Calu3 (cell line): Measurements from ENCODE around the gene EID3. TPM values are rescaled to one million over a fixed set of nuclear protein-coding genes. Genes with fewer than 3 reads are reported as not detected.

Experiments used
- BruUV-seq: library from RNA; stranded (reverse); fragments of 400-500 nt; replicated peaks from 2 replicates; lab custom pipeline; 2021; lab: Mats Ljungman, UMichigan
- CTCF ChIA-PET: fragments of 300-600 bp; sonication (Branson Sonifier 250); formaldehyde crosslinking; loops from one replicate; lab custom pipeline; 2022; ENCODE audit warnings: antibody characterized with exemption; lab: Charles Lee
- DNase-seq: peaks from one replicate; pipeline ENCODE4 v3.0.0; 2022
- H3K27ac Mint-ChIP-seq: one replicate; pipeline ENCODE4 v1.8.0; 2022; ENCODE audit warnings: mixed read lengths; ENCODE audit not compliant: unreplicated experiment
- H3K27me3 Mint-ChIP-seq: one replicate; pipeline ENCODE4 v1.8.0; 2022; ENCODE audit warnings: mixed read lengths; ENCODE audit not compliant: unreplicated experiment
- H3K36me3 Mint-ChIP-seq: one replicate; pipeline ENCODE4 v1.8.0; 2022; ENCODE audit warnings: mild to moderate bottlenecking, moderate library complexity, mixed read lengths; ENCODE audit not compliant: insufficient read depth, unreplicated experiment
- H3K4me1 Mint-ChIP-seq: one replicate; pipeline ENCODE4 v1.8.0; 2022; ENCODE audit warnings: mild to moderate bottlenecking, low read depth, mixed read lengths; ENCODE audit not compliant: unreplicated experiment
- H3K4me3 Mint-ChIP-seq: one replicate; pipeline ENCODE4 v1.8.0; 2022; ENCODE audit warnings: mild to moderate bottlenecking, low read depth, moderate library complexity, mixed read lengths; ENCODE audit not compliant: unreplicated experiment
- H3K9me3 Mint-ChIP-seq: one replicate; pipeline ENCODE4 v1.8.0; 2022; ENCODE audit warnings: low read depth, mixed read lengths; ENCODE audit not compliant: unreplicated experiment
- CTCF ChIP-seq: fragments of 200-600 bp; IDR thresholded peaks from one replicate; pipeline ENCODE4 v1.8.0; 2022; ENCODE audit warnings: antibody characterized with exemption; ENCODE audit not compliant: unreplicated experiment
- intact Hi-C: fragments of 100-400 bp; cut with micrococcal nuclease; formaldehyde crosslinking; loops from one replicate; pipeline ENCODE4 v1.10.0; 2022; ENCODE audit not compliant: unreplicated experiment
- total RNA-seq: library from RNA; stranded (reverse); gene quantifications from 2 replicates; pipeline ENCODE4 v1.2.3, GENCODE V29; 2022

The EID3 gene
- total RNA-seq, 1 experiment from 2014 or later, result 5.5 TPM

- CTCF ChIA-PET, result interaction anchor here (1.1 kb wide), 1 partner anchor 22 kb away, joined by 3 read pairs; no protein-coding TSS in a partner anchor
- no peak overlapping the region for H3K27ac Mint-ChIP-seq
Measured at GRCh38 chr12:104339663-104340062, 36.1 kb downstream of the EID3 start.

DNA sequence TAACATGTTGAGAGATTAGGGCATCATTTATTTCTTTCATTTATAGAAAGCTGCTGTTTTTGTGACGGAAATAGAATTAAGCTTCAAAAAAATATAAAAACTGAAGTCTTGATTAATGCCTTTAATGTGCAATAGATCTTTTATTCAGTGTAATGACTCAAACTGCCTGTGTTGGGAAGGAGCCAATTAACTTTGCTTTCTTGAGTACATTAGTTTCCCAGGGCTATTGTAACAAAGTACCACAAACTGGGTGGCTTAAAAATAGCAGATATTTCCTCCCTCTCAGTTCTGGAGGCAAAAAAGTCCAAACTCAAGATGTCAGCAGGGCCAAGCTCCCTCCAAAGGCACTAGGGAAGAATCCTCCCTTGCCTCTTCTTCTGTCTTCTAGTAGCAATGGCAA is 36.6 kb downstream of the EID3 start:
- Mint-ChIP-seq H3K27me3 (no peaks in the 10 kb centered on the region), H3K4me3 (no peak overlapping the region), H3K36me3 (peaks cover 84% of the 10 kb centered on the region), H3K27ac (no peak overlapping the region), H3K4me1 (peaks cover 9% of the 10 kb centered on the region), H3K9me3 (no peaks in the 10 kb centered on the region)
- CTCF ChIA-PET, result no interaction called here
- BruUV-seq, result no TSS peak
- no peak for TF ChIP-seq CTCF
- no peak for DNase-seq
- intact Hi-C loops, result no loop called here

More at GRCh38 chr12:104339663-104340062, 36.1 kb downstream of the EID3 start:
- DNase-seq, result no peak
- no peak for TF ChIP-seq CTCF
- H3K36me3 Mint-ChIP-seq, result peaks cover 86% of the 10 kb centered on the region
- H3K27me3 Mint-ChIP-seq, result no peaks in the 10 kb centered on the region
- no peaks in the 10 kb centered on the region for H3K9me3 Mint-ChIP-seq
- H3K4me1 Mint-ChIP-seq, result peaks cover 9% of the 10 kb centered on the region
- no peak overlapping the region for H3K4me3 Mint-ChIP-seq
- intact Hi-C loops, result no loop called here
- BruUV-seq, result no TSS peak

- Mint-ChIP-seq H3K4me3 (no peak overlapping the region), H3K27ac (no peak overlapping the region), H3K36me3 (peaks cover 78% of the 10 kb centered on the region), H3K4me1 (peaks cover 9% of the 10 kb centered on the region), H3K9me3 (no peaks in the 10 kb centered on the region), H3K27me3 (no peaks in the 10 kb centered on the region)
- BruUV-seq, result no TSS peak
- CTCF ChIA-PET, result no interaction called here
- no peak for DNase-seq
- intact Hi-C loops, result no loop called here
- TF ChIP-seq CTCF, result no peak
Measured at GRCh38 chr12:104340925-104341611, 37.5 kb downstream of the EID3 start.

DNA sequence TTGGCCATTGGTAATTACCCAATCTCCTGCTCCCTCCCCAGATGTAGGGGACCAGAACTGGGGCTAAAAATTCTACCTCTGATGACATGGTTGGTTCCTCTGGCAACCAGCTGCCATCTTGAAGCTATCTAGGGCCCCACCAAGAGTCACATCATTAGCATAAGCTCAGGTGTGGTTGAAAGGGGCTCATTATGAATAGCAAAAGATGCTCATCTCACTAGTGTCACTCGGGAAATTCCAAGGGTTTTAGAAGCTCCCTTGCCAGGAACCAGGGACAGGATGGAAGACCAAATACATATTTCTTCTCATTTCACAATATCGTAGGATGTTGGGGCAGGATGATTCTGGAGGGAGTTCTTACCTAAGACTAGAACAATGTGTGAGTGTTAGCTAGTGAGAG is 38.6 kb downstream of the EID3 start:
- CTCF ChIA-PET, result no interaction called here
- DNase-seq, result no peak
- intact Hi-C loops, result no loop called here
- Mint-ChIP-seq H3K9me3 (no peaks in the 10 kb centered on the region), H3K4me1 (peaks cover 9% of the 10 kb centered on the region), H3K27me3 (no peaks in the 10 kb centered on the region), H3K36me3 (peaks cover 79% of the 10 kb centered on the region), H3K27ac (no peak overlapping the region), H3K4me3 (no peak overlapping the region)
- BruUV-seq, result no TSS peak
- TF ChIP-seq CTCF, result no peak
